Endothelial cell of umbilical vein (primary cell): ENCODE results near the gene CEBPG. TPM values are rescaled to one million over a fixed set of nuclear protein-coding genes. Genes with fewer than 3 reads are reported as not detected.

Source experiments
- BruUV-seq: library from RNA; stranded (reverse); fragments of 400-500 nt; replicated peaks from 2 replicates; lab custom pipeline; 2021; lab: Mats Ljungman, UMichigan
- CTCF ChIA-PET: fragments of 300-600, 350-600 bp; sonication (Branson Sonifier 250); formaldehyde crosslinking; loops from one replicate; lab custom pipeline; 2021; ENCODE audit warnings: antibody characterized with exemption, inconsistent platforms; lab: Charles Lee
- POLR2A ChIA-PET: fragments of 300-600, 350-600 bp; sonication (Branson Sonifier 250); formaldehyde crosslinking; loops from one replicate; lab custom pipeline; 2021; ENCODE audit warnings: antibody characterized with exemption, inconsistent platforms; lab: Charles Lee
- DNase-seq: peaks from one replicate; pipeline ENCODE4 v3.0.0-alpha.2; 2011; ENCODE audit warnings: low read depth, low spot score
- FAIRE-seq: peaks from 2 replicates; lab custom pipeline; 2011; peaks lifted over from hg19 to GRCh38; lab: Jason Lieb, UNC
- H2AFZ ChIP-seq: 2 replicates; pipeline ENCODE4 v1.6.0; 2012; ENCODE audit warnings: low read depth, low read length, control low read depth, inconsistent platforms
- H3K27ac ChIP-seq: 2 replicates; pipeline ENCODE4 v1.5.1; 2011; ENCODE audit warnings: low read depth, mild to moderate bottlenecking, control low read depth, low read length, moderate library complexity; ENCODE audit not compliant: insufficient read depth
- H3K27me3 ChIP-seq, 2 experiments: 2 replicates each; pipeline versions ENCODE4 v1.6.0 to v1.6.1; 2011; ENCODE audit warnings: low read length in 2 of 2, mixed read lengths in 1 of 2; ENCODE audit not compliant: control insufficient read depth in 2 of 2, insufficient read depth in 2 of 2
- H3K36me3 ChIP-seq, 2 experiments: 2 replicates in 1 of 2; 3 replicates in 1 of 2; pipeline ENCODE4 v1.5.1; 2011; ENCODE audit warnings: low read length in 2 of 2, mild to moderate bottlenecking in 1 of 2, moderate library complexity in 1 of 2; ENCODE audit not compliant: control insufficient read depth in 2 of 2, insufficient read depth in 2 of 2; ENCODE audit errors: extremely low read depth in 1 of 2
- H3K4me1 ChIP-seq: 3 replicates; pipeline ENCODE4 v1.5.1; 2011; ENCODE audit warnings: mild to moderate bottlenecking, low read length; ENCODE audit not compliant: control insufficient read depth, insufficient read depth; ENCODE audit errors: extremely low read depth
- H3K4me2 ChIP-seq: 2 replicates; pipeline ENCODE4 v1.6.1; 2011; ENCODE audit warnings: low read length, control low read depth, mixed read lengths; ENCODE audit not compliant: insufficient read depth
- H3K4me3 ChIP-seq, 3 experiments: fragments of 200-600 bp in 1 of 3; sonication (generic), shearing (Covaris generic) in 1 of 3; replicated peaks in 1 of 3; 2 replicates each; pipeline ENCODE4 v1.5.1; 2011 to 2016; ENCODE audit warnings: control low read depth in 3 of 3, low read length in 3 of 3, mild to moderate bottlenecking in 2 of 3, inconsistent platforms in 1 of 3, low read depth in 1 of 3, moderate library complexity in 1 of 3; ENCODE audit not compliant: insufficient read depth in 1 of 3
- H3K79me2 ChIP-seq: 2 replicates; pipeline ENCODE4 v1.6.0; 2012; ENCODE audit warnings: low read length, inconsistent platforms; ENCODE audit not compliant: control insufficient read depth, insufficient read depth
- H3K9ac ChIP-seq: replicated peaks from 2 replicates; pipeline ENCODE3; 2011; ENCODE audit warnings: low read length, control low read depth; ENCODE audit not compliant: insufficient read depth; ENCODE audit errors: extremely low read depth
- H3K9me1 ChIP-seq: replicated peaks from 3 replicates; pipeline ENCODE4 v1.6.0; 2011; ENCODE audit warnings: mild to moderate bottlenecking, low read length; ENCODE audit not compliant: control insufficient read depth, insufficient read depth; ENCODE audit errors: extremely low read depth
- H3K9me3 ChIP-seq: replicated peaks from 2 replicates; pipeline ENCODE4 v1.5.1; 2012; ENCODE audit warnings: low read length, inconsistent platforms; ENCODE audit not compliant: control insufficient read depth, insufficient read depth
- H4K20me1 ChIP-seq: replicated peaks from 2 replicates; pipeline ENCODE3; 2011; ENCODE audit warnings: mild to moderate bottlenecking, low read length; ENCODE audit not compliant: control insufficient read depth, insufficient read depth; ENCODE audit errors: extremely low read depth
- EZH2 ChIP-seq: IDR thresholded peaks from 2 replicates; pipeline ENCODE4 v1.6.1; 2012; ENCODE audit warnings: borderline replicate concordance, low read depth, mild to moderate bottlenecking, moderate library complexity, low read length, inconsistent platforms; ENCODE audit not compliant: severe bottlenecking
- FOS ChIP-seq: IDR thresholded peaks from 2 replicates; pipeline ENCODE4 v1.6.1; 2011; ENCODE audit warnings: mild to moderate bottlenecking, low read length, moderate library complexity, borderline replicate concordance; ENCODE audit not compliant: insufficient read depth
- GATA2 ChIP-seq: IDR thresholded peaks from 2 replicates; pipeline ENCODE4 v1.7.0; 2011; ENCODE audit warnings: low read depth, mild to moderate bottlenecking, moderate library complexity, mixed read lengths, low read length; ENCODE audit not compliant: insufficient read length, insufficient read depth
- JUN ChIP-seq: IDR thresholded peaks from 2 replicates; pipeline ENCODE4 v1.6.1; 2011; ENCODE audit warnings: borderline replicate concordance, low read depth; ENCODE audit not compliant: insufficient read length, insufficient read depth
- MYC ChIP-seq: IDR thresholded peaks from one replicate; pipeline ENCODE4 v1.6.1; 2011; ENCODE audit warnings: mild to moderate bottlenecking, low read depth, low read length
- POLR2A ChIP-seq: IDR thresholded peaks from 2 replicates; pipeline ENCODE4 v1.6.1; 2012; ENCODE audit warnings: low read depth, mild to moderate bottlenecking, control low read depth, low read length
- POLR2AphosphoS5 ChIP-seq: IDR thresholded peaks from 2 replicates; pipeline ENCODE4 v1.6.1; 2012; ENCODE audit warnings: low read depth, mild to moderate bottlenecking, control low read depth, low read length, moderate library complexity; ENCODE audit not compliant: insufficient read depth
- dilution Hi-C: fragments of 300-500 bp; cut with MboI; formaldehyde crosslinking; loops from one replicate; pipeline ENCODE4 v1.15.0; 2019; ENCODE audit warnings: low sequenced_read_pairs; ENCODE audit not compliant: extremely low pct_ligation_motif_present
- intact Hi-C: fragments of 100-400 bp; cut with micrococcal nuclease; formaldehyde crosslinking; loops from one replicate; pipeline ENCODE4 v1.10.0; 2022
- polyA plus RNA-seq, 4 experiments: library from polyadenylated mRNA; depleted of rRNA in 3 of 4; stranded (reverse) in 3 of 4; unstranded in 1 of 4; fragments of >200 nt; gene quantifications; 2 replicates each; pipeline versions ENCODE4 v1.2.1 to v1.2.3, GENCODE V29; 2011 to 2012; ENCODE audit warnings: missing spikeins in 1 of 4
- total RNA-seq: library from RNA; stranded (reverse); gene quantifications from 2 replicates; pipeline ENCODE4 v1.2.3, GENCODE V29; 2021
- TF ChIP-seq, protein P1 (sequence below): IDR thresholded peaks from 2 replicates; pipeline ENCODE4 v1.6.1; 2011; ENCODE audit not compliant: insufficient read depth, insufficient read length
- TF ChIP-seq, protein P2 (sequence below), 2 donors: IDR thresholded peaks; 1 replicate in 1 of 2; 2 replicates in 1 of 2; pipeline ENCODE4 v1.5.1; 2011; ENCODE audit warnings: low read length in 2 of 2, mild to moderate bottlenecking in 2 of 2, moderate library complexity in 2 of 2, control low read depth in 1 of 2, inconsistent platforms in 1 of 2, low read depth in 1 of 2; ENCODE audit not compliant: insufficient read depth in 1 of 2; ENCODE audit errors: extremely low read depth in 1 of 2

Gene CEBPG
- total and polyA plus RNA-seq, 2 donors (not counting 3 experiments of a cell fraction or from before 2014, with no cell fraction given): 10.2 to 24.6 TPM

DNA sequence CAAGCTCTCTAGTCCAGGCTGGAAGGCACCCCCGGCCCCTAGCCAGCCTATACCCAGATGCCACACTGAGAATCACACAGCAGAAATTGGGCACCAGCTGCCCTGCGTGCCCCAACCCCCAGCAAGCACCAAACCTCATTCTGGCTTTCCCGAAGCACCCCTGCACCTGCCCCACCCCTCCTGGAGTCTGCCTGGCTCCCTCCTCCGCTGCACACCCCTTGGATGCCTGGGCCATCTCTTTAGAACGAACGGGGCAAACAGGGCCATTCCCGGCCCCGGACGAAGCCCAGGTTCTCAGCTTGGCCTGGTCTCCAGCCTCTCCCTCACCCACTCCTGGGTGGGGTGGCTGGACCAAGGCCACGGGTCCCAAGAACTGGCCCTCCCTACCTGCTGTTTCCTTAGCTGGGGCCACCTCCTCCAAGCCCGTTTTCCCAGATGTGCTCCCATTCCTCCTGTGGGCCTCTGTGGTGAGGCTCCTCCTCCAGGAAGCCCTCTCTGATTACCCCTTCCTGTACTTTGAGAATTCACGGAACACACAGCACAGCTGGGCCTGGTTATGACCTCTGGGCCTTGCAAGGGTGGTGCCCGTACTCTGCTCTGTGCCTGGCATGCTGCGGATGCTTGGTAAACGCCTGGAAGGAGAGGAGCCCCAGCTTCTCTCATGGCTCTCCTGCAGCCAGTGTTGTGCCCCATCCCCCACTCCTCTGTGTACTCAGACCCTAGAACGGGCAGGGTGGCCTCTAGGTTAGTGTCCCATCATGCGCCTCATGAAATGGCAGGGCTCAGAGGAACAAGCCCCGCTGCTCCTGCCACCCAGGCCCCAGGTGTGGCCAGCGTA is 21.4 kb downstream of the CEBPG start:
- H3K27ac ChIP-seq: no peak overlapping the region
- ChIA-PET POLR2A (no interaction called here), CTCF (interaction anchor here (0.6 to 4.4 kb wide), 8 partner anchors 11 to 251 kb away, joined by 3 to 18 read pairs (median 8); partner anchors contain the start of gene CEBPG)
- H3K27me3 ChIP-seq: no peaks in the 10 kb centered on the region
- FAIRE-seq (peak; percentile 80), DNase-seq (peak; percentile 19)
- H4K20me1 ChIP-seq: no peaks in the 10 kb centered on the region
- no peak overlapping the region for H3K4me3 ChIP-seq
- no TSS peak for BruUV-seq
- no peaks in the 10 kb centered on the region for H3K9me1 ChIP-seq
- H2AFZ ChIP-seq: no peak overlapping the region
- H3K9me3 ChIP-seq: no peaks in the 10 kb centered on the region
- no peak for TF ChIP-seq FOS
- peak; percentile 32 for TF ChIP-seq POLR2AphosphoS5
- no peaks in the 10 kb centered on the region for H3K36me3 ChIP-seq
- H3K79me2 ChIP-seq: no peaks in the 10 kb centered on the region
- dilution Hi-C loops: no loop called here
- H3K4me1 ChIP-seq: peaks cover 19% of the 10 kb centered on the region
- intact Hi-C loops: loop anchor here (2.0 to 5.0 kb wide), 2 partner anchors 18 to 93 kb away; partner anchors contain the start of gene CEBPA
- no peak overlapping the region for H3K4me2 ChIP-seq
- H3K9ac ChIP-seq: no peak overlapping the region

DNA sequence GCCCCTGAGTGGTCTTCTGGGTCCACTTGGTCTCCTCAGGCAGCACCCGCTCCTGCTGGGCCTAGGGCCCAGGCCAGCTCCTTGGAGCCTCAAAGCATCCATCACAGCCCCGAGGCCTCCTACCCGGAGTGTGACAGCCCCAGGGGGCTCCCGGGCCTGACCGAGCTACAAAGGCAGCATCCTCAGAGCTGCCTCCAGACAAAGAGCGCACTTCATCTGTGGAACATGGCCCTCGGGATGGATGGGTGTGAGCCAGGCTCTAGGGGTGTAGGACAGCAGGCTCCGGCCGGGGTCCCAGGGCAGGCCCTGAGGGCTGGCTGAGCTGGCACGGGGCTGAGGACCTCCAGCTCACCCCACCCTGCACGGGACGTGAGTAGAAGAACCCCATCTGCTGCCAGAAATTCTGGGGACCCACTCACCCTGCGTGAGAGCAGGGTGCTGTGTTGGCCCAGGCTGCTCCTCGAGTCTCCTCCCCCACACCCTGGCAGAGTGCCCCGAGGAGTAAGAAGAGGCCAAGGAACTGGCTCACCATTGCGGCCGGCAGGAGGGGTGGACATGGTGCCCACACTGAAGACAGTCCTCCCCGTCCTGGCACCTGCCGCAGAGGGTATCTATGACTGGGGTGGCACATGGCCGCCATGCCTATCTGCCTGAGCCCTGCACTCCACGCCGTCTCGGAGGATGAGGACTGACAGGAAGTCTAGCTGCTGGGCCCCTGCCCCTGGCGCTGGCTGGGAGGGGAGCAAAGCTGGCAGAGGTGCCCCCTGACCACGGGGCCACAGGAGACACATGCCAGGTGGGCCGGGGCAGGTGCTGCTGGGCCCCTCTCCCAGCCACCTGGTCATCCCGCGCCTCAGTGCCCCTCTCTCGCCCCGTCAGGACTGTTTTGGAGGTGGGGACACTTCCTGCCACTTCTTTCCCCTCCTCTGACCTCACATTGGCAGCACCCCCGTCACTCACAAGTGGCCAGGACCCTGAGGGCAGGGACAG is 22.3 kb downstream of the CEBPG start:
- H3K4me3 ChIP-seq: no peak overlapping the region
- BruUV-seq: no TSS peak
- H3K27ac ChIP-seq: no peak overlapping the region
- no peak for FAIRE-seq
- H3K9ac ChIP-seq: no peak overlapping the region
- H3K4me2 ChIP-seq: no peak overlapping the region
- dilution Hi-C loops (no loop called here), intact Hi-C loops (loop anchor here (2.0 to 5.0 kb wide), 2 partner anchors 19 to 94 kb away; partner anchors contain the start of gene CEBPA)
- H3K9me3 ChIP-seq: no peaks in the 10 kb centered on the region
- ChIA-PET POLR2A (no interaction called here), CTCF (interaction anchor here (1.0 to 4.4 kb wide), 8 partner anchors 11 to 252 kb away, joined by 3 to 18 read pairs (median 9); partner anchors contain the start of gene CEBPG)
- H3K9me1 ChIP-seq: no peaks in the 10 kb centered on the region
- no peaks in the 10 kb centered on the region for H3K27me3 ChIP-seq
- no peaks in the 10 kb centered on the region for H3K36me3 ChIP-seq
- H3K79me2 ChIP-seq: no peaks in the 10 kb centered on the region
- H4K20me1 ChIP-seq: no peaks in the 10 kb centered on the region
- peaks cover 19% of the 10 kb centered on the region for H3K4me1 ChIP-seq
- H2AFZ ChIP-seq: no peak overlapping the region
- DNase-seq: no peak
- TF ChIP-seq FOS: no peak
- no peak for TF ChIP-seq GATA2
- TF ChIP-seq, protein P1, sequence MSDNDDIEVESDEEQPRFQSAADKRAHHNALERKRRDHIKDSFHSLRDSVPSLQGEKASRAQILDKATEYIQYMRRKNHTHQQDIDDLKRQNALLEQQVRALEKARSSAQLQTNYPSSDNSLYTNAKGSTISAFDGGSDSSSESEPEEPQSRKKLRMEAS: no peak
- no peak for TF ChIP-seq POLR2AphosphoS5
- no peak for TF ChIP-seq POLR2A
- TF ChIP-seq, protein P2, sequence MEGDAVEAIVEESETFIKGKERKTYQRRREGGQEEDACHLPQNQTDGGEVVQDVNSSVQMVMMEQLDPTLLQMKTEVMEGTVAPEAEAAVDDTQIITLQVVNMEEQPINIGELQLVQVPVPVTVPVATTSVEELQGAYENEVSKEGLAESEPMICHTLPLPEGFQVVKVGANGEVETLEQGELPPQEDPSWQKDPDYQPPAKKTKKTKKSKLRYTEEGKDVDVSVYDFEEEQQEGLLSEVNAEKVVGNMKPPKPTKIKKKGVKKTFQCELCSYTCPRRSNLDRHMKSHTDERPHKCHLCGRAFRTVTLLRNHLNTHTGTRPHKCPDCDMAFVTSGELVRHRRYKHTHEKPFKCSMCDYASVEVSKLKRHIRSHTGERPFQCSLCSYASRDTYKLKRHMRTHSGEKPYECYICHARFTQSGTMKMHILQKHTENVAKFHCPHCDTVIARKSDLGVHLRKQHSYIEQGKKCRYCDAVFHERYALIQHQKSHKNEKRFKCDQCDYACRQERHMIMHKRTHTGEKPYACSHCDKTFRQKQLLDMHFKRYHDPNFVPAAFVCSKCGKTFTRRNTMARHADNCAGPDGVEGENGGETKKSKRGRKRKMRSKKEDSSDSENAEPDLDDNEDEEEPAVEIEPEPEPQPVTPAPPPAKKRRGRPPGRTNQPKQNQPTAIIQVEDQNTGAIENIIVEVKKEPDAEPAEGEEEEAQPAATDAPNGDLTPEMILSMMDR (IDR thresholded peaks at IDR 0.05; ENCODE audit: extremely low read depth in 1 of 2, insufficient read depth in 1 of 2, low read depth in 1 of 2, low read length in 2 of 2): no peak
- TF ChIP-seq MYC: no peak
- no peak for TF ChIP-seq EZH2
- TF ChIP-seq JUN: no peak
